Inferior parietal cortex (tissue), 1 donor: ENCODE results near the gene HS6ST1.

Source experiments
- DNase-seq: peaks from one replicate; pipeline ENCODE4 v3.0.0-alpha.2; 2016; ENCODE audit errors: extremely low spot score

The HS6ST1 gene

GRCh38 chr2:128237911-128238697 is 80.6 kb downstream of the HS6ST1 start:
- peak; percentile 66 for DNase-seq

GRCh38 chr2:128237081-128237534 is 81.6 kb downstream of the HS6ST1 start:
- no peak for DNase-seq

GRCh38 chr2:128236491-128237035 is 82.1 kb downstream of the HS6ST1 start:
- no peak for DNase-seq

GRCh38 chr2:128235581-128235980 is 83.1 kb downstream of the HS6ST1 start:
- no peak for DNase-seq

- DNase-seq, result no peak
Measured at GRCh38 chr2:128234613-128235012, 84.1 kb downstream of the HS6ST1 start.

- DNase-seq, result no peak
Measured at GRCh38 chr2:128233790-128234395, 84.8 kb downstream of the HS6ST1 start.

GRCh38 chr2:128232965-128233789 is 85.5 kb downstream of the HS6ST1 start:
- peak; percentile 81 for DNase-seq

- DNase-seq, result no peak
Measured at GRCh38 chr2:128228894-128229293, 89.8 kb downstream of the HS6ST1 start.

- DNase-seq, result no peak
Measured at GRCh38 chr2:128227862-128228261, 90.8 kb downstream of the HS6ST1 start.

GRCh38 chr2:128219891-128220290 is 98.8 kb downstream of the HS6ST1 start:
- no peak for DNase-seq

- DNase-seq, result no peak
Measured at GRCh38 chr2:128217671-128218070, 101.0 kb downstream of the HS6ST1 start.

GRCh38 chr2:128215897-128216642 is 102.6 kb downstream of the HS6ST1 start:
- no peak for DNase-seq
